HEK293 (cell line): ENCODE data around the gene OPRM1.

Experiments
- CTCF ChIA-PET: fragments of 350-600 bp; formaldehyde crosslinking; extraction: SDS; loops from one replicate; lab custom pipeline; 2021; ENCODE audit warnings: antibody characterized with exemption; lab: Yijun Ruan, JAX
- POLR2A ChIA-PET: fragments of 300-600 bp; formaldehyde crosslinking; extraction: SDS; loops from one replicate; lab custom pipeline; 2020; ENCODE audit warnings: antibody characterized with exemption, inconsistent platforms; lab: Yijun Ruan, JAX
- H3K27ac ChIP-seq: fragments of 200-500 bp; sonication (Bioruptor generic); 2 replicates; pipeline ENCODE4 v1.5.1; 2014; ENCODE audit warnings: low read depth, low read length, control low read depth, inconsistent platforms; ENCODE audit errors: extremely low read depth
- H3K36me3 ChIP-seq, 2 experiments: fragments of 200-500 bp in 1 of 2; sonication (Bioruptor generic) in 1 of 2; 1 replicate in 1 of 2; 2 replicates in 1 of 2; pipeline ENCODE4 v1.5.1; 2014 to 2017; ENCODE audit warnings: inconsistent platforms in 2 of 2, low read length in 2 of 2; ENCODE audit not compliant: control insufficient read depth in 2 of 2, insufficient read depth in 1 of 2
- H3K4me1 ChIP-seq: fragments of 200-500 bp; sonication (Bioruptor generic); 2 replicates; pipeline ENCODE4 v1.5.1; 2014; ENCODE audit warnings: mild to moderate bottlenecking, low read length, inconsistent platforms; ENCODE audit not compliant: control insufficient read depth, insufficient read depth
- H3K4me3 ChIP-seq: 2 replicates; pipeline ENCODE4 v1.5.1; 2011; ENCODE audit warnings: low read depth, mild to moderate bottlenecking, control low read depth, low read length, moderate library complexity
- H3K9me3 ChIP-seq: fragments of 200-500 bp; sonication (Bioruptor generic); 2 replicates; pipeline ENCODE4 v1.5.1; 2014; ENCODE audit warnings: low read depth, low read length, inconsistent platforms; ENCODE audit not compliant: control insufficient read depth, insufficient read depth
- GLI2 ChIP-seq: fragments of 450-650 bp; formaldehyde crosslinking; IDR thresholded peaks from 2 replicates; pipeline ENCODE4; 2017; ENCODE audit warnings: missing biosample characterization, missing genetic modification characterization, low read depth, borderline replicate concordance
- HOXA7 ChIP-seq: sonication (generic); formaldehyde crosslinking; IDR thresholded peaks from 2 replicates; pipeline ENCODE4 v1.8.1; 2022; ENCODE audit warnings: missing genetic modification reagents, borderline replicate concordance
- KLF9 ChIP-seq: fragments of 450-650 bp; formaldehyde crosslinking; IDR thresholded peaks from 2 replicates; pipeline ENCODE4 v1.5.1; 2016; ENCODE audit warnings: missing biosample characterization, missing genetic modification characterization, low read depth
- PBX3 ChIP-seq: sonication (generic); formaldehyde crosslinking; IDR thresholded peaks from 2 replicates; pipeline ENCODE4 v1.8.1; 2022; ENCODE audit warnings: mild to moderate bottlenecking, moderate library complexity, missing genetic modification reagents
- ZBTB11 ChIP-seq: fragments of 450-650 bp; formaldehyde crosslinking; conservative IDR thresholded peaks from 2 replicates; pipeline ENCODE4 v1.5.1; 2016; ENCODE audit warnings: low read depth, missing biosample characterization, missing genetic modification characterization
- ZBTB17 ChIP-seq: fragments of 450-650 bp; formaldehyde crosslinking; IDR thresholded peaks from 2 replicates; pipeline ENCODE4 v1.5.1; 2016; ENCODE audit warnings: missing biosample characterization, missing genetic modification characterization
- ZFP3 ChIP-seq: fragments of 450-650 bp; formaldehyde crosslinking; IDR thresholded peaks from 2 replicates; pipeline ENCODE4 v1.5.1; 2016; ENCODE audit warnings: low read depth, missing biosample characterization, missing genetic modification characterization
- ZFP41 ChIP-seq: fragments of 450-650 bp; formaldehyde crosslinking; IDR thresholded peaks from 2 replicates; pipeline ENCODE4 v1.5.1; 2016; ENCODE audit warnings: missing biosample characterization, missing genetic modification characterization, borderline replicate concordance
- ZNF132 ChIP-seq: fragments of 450-650 bp; formaldehyde crosslinking; IDR thresholded peaks from 2 replicates; pipeline ENCODE4 v1.5.1; 2017; ENCODE audit warnings: missing biosample characterization, missing genetic modification characterization, borderline replicate concordance
- ZNF184 ChIP-seq: fragments of 450-650 bp; IDR thresholded peaks from 2 replicates; pipeline ENCODE4 v1.5.1; 2018; ENCODE audit warnings: missing biosample characterization, mild to moderate bottlenecking, missing genetic modification characterization
- ZNF19 ChIP-seq: fragments of 450-650 bp; formaldehyde crosslinking; IDR thresholded peaks from 2 replicates; pipeline ENCODE4; 2016; ENCODE audit warnings: missing biosample characterization, missing genetic modification characterization, low read depth
- ZNF214 ChIP-seq: fragments of 450-650 bp; formaldehyde crosslinking; IDR thresholded peaks from 2 replicates; pipeline ENCODE4 v1.5.1; 2017; ENCODE audit warnings: missing biosample characterization, mild to moderate bottlenecking, missing genetic modification characterization, borderline replicate concordance
- ZNF266 ChIP-seq: fragments of 450-650 bp; formaldehyde crosslinking; IDR thresholded peaks from 2 replicates; pipeline ENCODE4 v1.5.1; 2016; ENCODE audit warnings: missing biosample characterization, missing genetic modification characterization, low read depth
- ZNF280D ChIP-seq: fragments of 450-650 bp; formaldehyde crosslinking; IDR thresholded peaks from 2 replicates; pipeline ENCODE4 v1.5.1; 2016; ENCODE audit warnings: missing biosample characterization, missing genetic modification characterization
- ZNF341 ChIP-seq: fragments of 450-650 bp; formaldehyde crosslinking; IDR thresholded peaks from 2 replicates; pipeline ENCODE4; 2016; ENCODE audit warnings: low read depth, missing biosample characterization, missing genetic modification characterization
- ZNF354C ChIP-seq: fragments of 450-650 bp; formaldehyde crosslinking; IDR thresholded peaks from 2 replicates; pipeline ENCODE4 v1.5.1; 2016; ENCODE audit warnings: missing biosample characterization, missing genetic modification characterization, low read depth, borderline replicate concordance
- ZNF362 ChIP-seq: fragments of 450-650 bp; formaldehyde crosslinking; IDR thresholded peaks from 2 replicates; pipeline ENCODE4 v1.5.1; 2016; ENCODE audit warnings: missing biosample characterization, missing genetic modification characterization
- ZNF426 ChIP-seq: fragments of 450-650 bp; formaldehyde crosslinking; IDR thresholded peaks from 2 replicates; pipeline ENCODE4 v1.5.1; 2017; ENCODE audit warnings: missing biosample characterization, missing genetic modification characterization, mild to moderate bottlenecking, inconsistent platforms, moderate library complexity
- ZNF473 ChIP-seq: fragments of 450-650 bp; formaldehyde crosslinking; IDR thresholded peaks from 2 replicates; pipeline ENCODE4 v1.5.1; 2017; ENCODE audit warnings: missing biosample characterization, missing genetic modification characterization
- ZNF555 ChIP-seq: fragments of 450-650 bp; formaldehyde crosslinking; conservative IDR thresholded peaks from 2 replicates; pipeline ENCODE4 v1.5.1; 2017; ENCODE audit warnings: missing biosample characterization, mild to moderate bottlenecking, missing genetic modification characterization, inconsistent platforms
- ZNF596 ChIP-seq: fragments of 450-650 bp; IDR thresholded peaks from 2 replicates; pipeline ENCODE4 v1.5.0; 2018; ENCODE audit warnings: missing biosample characterization, mild to moderate bottlenecking, missing genetic modification characterization, moderate library complexity
- ZNF704 ChIP-seq: fragments of 450-650 bp; formaldehyde crosslinking; IDR thresholded peaks from 2 replicates; pipeline ENCODE4 v1.5.1; 2016; ENCODE audit warnings: missing biosample characterization, missing genetic modification characterization
- ZNF768 ChIP-seq: fragments of 450-650 bp; formaldehyde crosslinking; IDR thresholded peaks from 2 replicates; pipeline ENCODE4 v1.5.1; 2018; ENCODE audit warnings: missing biosample characterization, mild to moderate bottlenecking, missing genetic modification characterization
- ZNF776 ChIP-seq: fragments of 450-650 bp; formaldehyde crosslinking; IDR thresholded peaks from 2 replicates; pipeline ENCODE4 v1.5.0; 2017; ENCODE audit warnings: missing biosample characterization, missing genetic modification characterization, borderline replicate concordance
- ZNF843 ChIP-seq: fragments of 450-650 bp; formaldehyde crosslinking; IDR thresholded peaks from 2 replicates; pipeline ENCODE4 v1.5.1; 2016; ENCODE audit warnings: missing biosample characterization, missing genetic modification characterization
- ZSCAN16 ChIP-seq: fragments of 450-650 bp; formaldehyde crosslinking; IDR thresholded peaks from 2 replicates; pipeline ENCODE4 v1.5.1; 2016; ENCODE audit warnings: missing biosample characterization, missing genetic modification characterization

The OPRM1 gene

GRCh38 chr6:154159126-154159525 lies 120.1 kb downstream of the OPRM1 start:
- POLR2A ChIA-PET: no interaction called here
- Histone ChIP-seq H3K36me3 (no peaks in the 10 kb centered on the region), H3K9me3 (no peaks in the 10 kb centered on the region), H3K27ac (no peak overlapping the region), H3K4me3 (no peak overlapping the region), H3K4me1 (no peaks in the 10 kb centered on the region)
- CTCF ChIA-PET: interaction anchor here (0.6 to 3.5 kb wide), 3 partner anchors 108 to 212 kb away, joined by 3 to 28 read pairs (median 12); no protein-coding TSS in a partner anchor
- no peak for TF ChIP-seq ZNF266 (tag by site-specific recombination)
- no peak for TF ChIP-seq ZNF19 (tag by site-specific recombination)
- TF ChIP-seq ZNF214 (tag by site-specific recombination): no peak
- no peak for TF ChIP-seq HOXA7
- no peak for TF ChIP-seq ZNF843
- TF ChIP-seq ZNF354C (tag by site-specific recombination): no peak
- no peak for TF ChIP-seq ZNF555
- no peak for TF ChIP-seq ZNF776 (tag by site-specific recombination)

- H3K4me1 ChIP-seq: no peaks in the 10 kb centered on the region
- H3K36me3 ChIP-seq: no peaks in the 10 kb centered on the region
- ChIA-PET POLR2A (no interaction called here), CTCF (interaction anchor here (0.6 to 1.5 kb wide), 3 partner anchors 10 to 1417 kb away, joined by 3 to 7 read pairs (median 4); no protein-coding TSS in a partner anchor)
- H3K9me3 ChIP-seq: no peaks in the 10 kb centered on the region
- no peak overlapping the region for H3K27ac ChIP-seq
- H3K4me3 ChIP-seq: no peak overlapping the region
- TF ChIP-seq ZNF341 (tag by site-specific recombination): no peak
- TF ChIP-seq ZSCAN16: no peak
- no peak for TF ChIP-seq ZBTB11
- no peak for TF ChIP-seq ZNF704 (tag by site-specific recombination)
- no peak for TF ChIP-seq GLI2 (tag by site-specific recombination)
- TF ChIP-seq ZNF596 (tag by site-specific recombination): no peak
- no peak for TF ChIP-seq ZNF132 (tag by site-specific recombination)
- TF ChIP-seq ZFP3 (tag by site-specific recombination): no peak
- no peak for TF ChIP-seq ZNF280D
- TF ChIP-seq KLF9: no peak
- no peak for TF ChIP-seq ZNF768 (tag by site-specific recombination)
- no peak for TF ChIP-seq ZNF362 (tag by site-specific recombination)
- TF ChIP-seq ZBTB17 (tag by site-specific recombination): no peak
- no peak for TF ChIP-seq ZNF473
- TF ChIP-seq PBX3 (CRISPR knock-in tag): no peak
- no peak for TF ChIP-seq ZNF184 (tag by site-specific recombination)
- TF ChIP-seq ZFP41 (tag by site-specific recombination): no peak
- no peak for TF ChIP-seq ZNF426 (tag by site-specific recombination)
Measured at GRCh38 chr6:154161689-154162088, 122.6 kb downstream of the OPRM1 start.
